ENCODE measurements around the gene PIF1.
"Not testable (repeated sequence)": the region's sequence is repeated elsewhere in the genome, so short reads cannot be mapped to it uniquely, and the experiment has no call there.

Gene PIF1

GRCh38 chr15:64847016-64847415 is 21.6 kb upstream of the PIF1 start:
- DNase-seq: no peak

- DNase-seq: no peak
These were observed 20.6 kb upstream of the PIF1 start for GRCh38 chr15:64845831-64846595.

- no peak for DNase-seq
These were observed 19.8 kb upstream of the PIF1 start for GRCh38 chr15:64845183-64845611.

DNA sequence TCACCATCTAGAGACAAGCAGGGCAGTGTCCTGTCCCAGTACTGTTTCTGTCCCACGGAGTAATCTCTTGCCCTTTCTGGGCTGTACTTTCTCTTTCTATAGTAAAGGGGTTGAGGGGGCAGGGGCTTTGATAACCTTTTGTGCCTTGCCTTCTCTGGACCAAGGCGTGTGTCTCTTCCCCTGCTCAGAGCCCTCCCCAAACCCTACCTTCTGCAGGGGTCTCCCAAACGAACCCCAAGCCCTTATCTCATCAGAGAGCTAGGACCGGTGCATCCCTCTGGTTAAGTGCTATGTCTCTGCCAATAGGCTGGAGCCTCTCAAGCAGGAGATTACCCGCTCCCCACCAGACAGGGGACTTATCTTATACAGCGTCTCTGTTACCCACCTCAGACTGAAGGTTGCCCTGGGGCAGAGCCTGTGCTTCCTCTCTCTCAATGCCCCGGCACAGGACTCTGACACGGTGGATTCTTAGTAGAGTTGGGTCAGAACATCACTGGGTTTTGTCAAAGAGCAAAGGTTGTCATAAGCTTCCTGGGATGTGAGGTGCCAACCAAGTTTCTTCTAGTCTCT is 19.2 kb upstream of the PIF1 start:
- DNase-seq: peak; percentile 67

GRCh38 chr15:64843991-64844390 is 18.5 kb upstream of the PIF1 start:
- no peak for DNase-seq

GRCh38 chr15:64842986-64843561 is 17.6 kb upstream of the PIF1 start:
- DNase-seq: peak; percentile 61

- peak; percentile 63 for DNase-seq
These were observed 16.9 kb upstream of the PIF1 start for GRCh38 chr15:64842096-64842939.

DNA sequence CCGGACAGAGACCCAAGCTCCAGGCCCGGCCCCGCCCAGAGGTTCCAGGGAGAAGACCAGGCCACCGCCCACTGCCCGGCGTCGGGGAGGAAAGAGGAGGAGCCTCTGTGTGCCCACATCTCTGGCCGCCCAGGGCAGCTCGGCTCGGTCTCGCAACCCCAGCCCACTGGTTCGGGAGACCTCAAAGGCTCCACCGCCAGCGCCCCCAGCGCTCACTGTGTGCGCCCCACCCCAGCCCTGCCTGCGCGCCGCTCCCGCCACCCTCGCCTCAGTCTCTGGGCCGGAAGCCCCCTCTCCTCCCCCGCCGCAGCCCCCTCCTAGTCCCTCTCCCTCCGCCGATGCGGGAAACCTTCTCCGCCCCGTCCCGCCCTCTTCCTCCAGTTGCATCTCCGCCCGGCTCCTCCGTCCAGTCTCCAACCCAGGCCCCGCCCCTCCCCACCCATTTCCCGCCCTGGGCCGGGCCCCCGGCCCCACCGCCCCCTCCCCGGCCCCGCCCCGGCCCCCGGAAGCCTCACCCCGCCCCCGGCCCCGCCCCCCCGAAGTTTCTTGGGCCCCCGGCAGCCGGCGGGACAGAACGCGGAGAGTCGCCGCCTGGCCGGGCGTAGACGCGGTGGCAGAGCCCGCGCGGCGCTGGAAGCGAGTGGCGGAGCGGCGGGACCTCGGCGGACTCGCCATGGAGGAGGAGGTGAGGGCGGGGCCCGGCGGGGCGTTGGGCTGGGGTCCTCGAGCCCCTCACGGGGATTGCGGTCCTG is 16.1 kb upstream of the PIF1 start, which contains the start of gene PLEKHO2:
TSS of gene PLEKHO2 (plus strand) at position 572 of the 752 bp plus-strand sequence. CDS start at position 674, 102 bp downstream.
- DNase-seq: peak; percentile 92

- DNase-seq: no peak
These were observed 15.6 kb upstream of the PIF1 start for GRCh38 chr15:64841060-64841343.

DNA sequence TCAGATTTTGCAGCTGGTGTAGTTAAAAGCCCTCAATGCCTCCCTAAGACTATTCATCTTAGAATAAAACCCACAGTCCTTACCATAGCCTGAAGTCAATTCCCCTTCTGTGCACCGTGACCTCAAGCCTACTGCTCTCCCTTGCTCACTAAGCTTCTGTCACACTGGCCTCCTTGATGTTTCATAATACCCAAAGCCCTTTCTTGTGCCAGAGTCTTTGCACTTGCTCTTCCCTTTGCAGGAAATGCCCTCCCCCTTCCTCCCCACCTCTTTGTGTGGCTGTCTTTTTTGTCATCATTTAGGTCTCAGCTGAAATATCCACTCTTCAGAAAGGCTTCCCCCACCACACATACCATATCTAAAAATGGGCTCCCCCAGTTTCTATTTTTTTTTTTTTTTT is 12.1 kb upstream of the PIF1 start:
- no peak for DNase-seq

DNA sequence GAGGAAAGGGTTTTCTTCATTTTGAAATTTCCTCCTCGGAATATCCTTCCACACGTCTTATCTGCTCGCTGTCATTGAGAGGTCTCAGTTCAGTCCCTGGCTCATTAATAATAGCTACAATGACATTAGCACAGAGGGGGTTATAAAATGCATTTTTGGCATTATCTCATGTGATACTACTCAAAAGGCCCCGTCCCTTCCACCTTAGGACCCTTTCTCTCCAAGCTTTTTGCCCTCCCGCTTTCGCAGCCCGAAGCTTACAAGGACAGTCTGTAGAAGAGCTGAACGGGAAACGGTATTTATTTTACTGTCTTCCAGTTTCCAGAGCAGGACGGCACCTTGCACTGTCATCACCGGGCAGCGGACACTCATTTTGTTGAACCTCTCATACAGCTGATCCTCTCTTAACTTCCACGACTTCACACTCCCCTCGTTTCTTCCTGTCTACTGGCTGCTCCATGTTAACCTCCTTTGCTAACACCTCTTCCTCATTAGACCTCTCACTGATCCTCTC is 10.6 kb upstream of the PIF1 start:
- no peak for DNase-seq

DNA sequence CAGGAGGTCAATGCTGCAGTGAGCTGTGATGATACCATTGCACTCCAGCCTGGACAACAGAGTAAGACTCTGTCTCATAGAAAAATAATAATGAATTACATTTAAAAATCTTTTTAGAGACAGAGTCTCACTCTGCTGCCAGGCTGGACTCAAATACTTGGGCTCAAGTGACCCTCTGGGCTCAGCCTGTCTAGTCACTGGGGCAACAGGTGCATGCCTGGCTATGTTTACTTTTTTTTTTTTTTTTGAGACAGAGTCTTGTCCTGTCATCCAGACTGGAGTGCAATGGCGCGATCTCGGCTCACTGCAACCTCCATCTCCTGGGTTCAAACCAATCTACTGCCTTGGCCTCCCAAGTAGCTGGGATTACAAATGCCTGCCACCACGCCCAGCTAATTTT is 8.2 kb upstream of the PIF1 start:
- DNase-seq: no peak

- no peak for DNase-seq
These were observed 3.5 kb upstream of the PIF1 start for GRCh38 chr15:64828985-64829384.

- DNase-seq: no peak
These were observed 467 bp downstream of the PIF1 start for GRCh38 chr15:64824929-64825430.

- no peak for DNase-seq
These were observed 9.0 kb downstream of the PIF1 start for GRCh38 chr15:64816452-64816851.

GRCh38 chr15:64814965-64815364 is 10.5 kb downstream of the PIF1 start:
- not testable (repeated sequence) for DNase-seq

- DNase-seq: not testable (repeated sequence)
These were observed 11.2 kb downstream of the PIF1 start for GRCh38 chr15:64814283-64814682.

GRCh38 chr15:64813075-64813474 is 12.4 kb downstream of the PIF1 start:
- no peak for DNase-seq

- DNase-seq: no peak
These were observed 14.7 kb downstream of the PIF1 start for GRCh38 chr15:64810497-64811326.

GRCh38 chr15:64809649-64810496 is 15.6 kb downstream of the PIF1 start:
- DNase-seq: peak; percentile 82
